GM15510 (cell line): ENCODE measurements around the gene MDM2.
A peak's percentile ranks its signal among the peaks of the same experiment; 100 is the strongest.

Experiments used
- POLR2A ChIP-seq: IDR thresholded peaks from 3 replicates; pipeline ENCODE4 v1.6.1; 2011; ENCODE audit warnings: borderline replicate concordance; ENCODE audit not compliant: insufficient read length; ENCODE audit errors: extremely low read depth

The MDM2 gene

DNA sequence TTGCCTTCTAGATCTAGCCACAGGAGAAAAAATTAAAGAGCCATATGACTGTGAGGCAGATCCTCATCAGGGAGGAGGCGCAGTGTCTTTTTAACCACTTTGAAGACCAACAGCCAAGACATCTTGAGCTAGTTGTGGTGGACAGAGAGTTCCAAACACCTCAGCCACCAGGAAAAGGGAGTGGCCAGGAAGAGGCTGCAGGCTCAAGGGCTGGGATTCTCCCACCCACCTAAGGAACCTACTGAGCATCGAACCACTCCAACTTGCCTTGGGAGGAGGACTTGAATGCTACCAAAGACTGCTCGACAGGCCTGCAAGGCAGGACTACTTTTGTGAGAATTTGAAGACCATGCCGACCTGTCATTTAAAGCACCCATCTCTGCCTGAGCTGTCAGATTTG, 14.5 kb upstream of the MDM2 start:
- no peak for TF ChIP-seq POLR2A

GRCh38 chr12:68793975-68794652, 13.9 kb upstream of the MDM2 start:
- no peak for TF ChIP-seq POLR2A

GRCh38 chr12:68794653-68795251, 13.2 kb upstream of the MDM2 start:
- no peak for TF ChIP-seq POLR2A

GRCh38 chr12:68796399-68796798, 11.6 kb upstream of the MDM2 start:
- no peak for TF ChIP-seq POLR2A

DNA sequence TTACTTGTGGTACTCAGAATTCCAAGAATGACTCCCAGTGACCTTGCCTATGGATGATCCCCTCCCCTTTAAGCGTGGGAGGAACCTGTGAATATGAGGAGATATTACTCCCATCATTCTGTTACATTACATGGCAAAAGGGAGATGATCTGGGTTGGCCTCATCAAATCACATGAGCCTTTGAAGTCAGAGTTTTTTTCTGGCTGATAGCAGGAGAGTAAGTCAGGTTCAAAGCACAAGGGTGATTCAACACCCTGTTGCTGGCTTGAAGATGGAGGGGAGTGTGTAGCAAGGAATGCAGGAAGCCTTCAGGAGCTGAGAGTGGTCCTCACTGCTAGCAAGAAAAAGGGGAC, 9.1 kb upstream of the MDM2 start:
- TF ChIP-seq POLR2A = no peak

GRCh38 chr12:68800294-68800693, 7.7 kb upstream of the MDM2 start:
- TF ChIP-seq POLR2A = no peak

DNA sequence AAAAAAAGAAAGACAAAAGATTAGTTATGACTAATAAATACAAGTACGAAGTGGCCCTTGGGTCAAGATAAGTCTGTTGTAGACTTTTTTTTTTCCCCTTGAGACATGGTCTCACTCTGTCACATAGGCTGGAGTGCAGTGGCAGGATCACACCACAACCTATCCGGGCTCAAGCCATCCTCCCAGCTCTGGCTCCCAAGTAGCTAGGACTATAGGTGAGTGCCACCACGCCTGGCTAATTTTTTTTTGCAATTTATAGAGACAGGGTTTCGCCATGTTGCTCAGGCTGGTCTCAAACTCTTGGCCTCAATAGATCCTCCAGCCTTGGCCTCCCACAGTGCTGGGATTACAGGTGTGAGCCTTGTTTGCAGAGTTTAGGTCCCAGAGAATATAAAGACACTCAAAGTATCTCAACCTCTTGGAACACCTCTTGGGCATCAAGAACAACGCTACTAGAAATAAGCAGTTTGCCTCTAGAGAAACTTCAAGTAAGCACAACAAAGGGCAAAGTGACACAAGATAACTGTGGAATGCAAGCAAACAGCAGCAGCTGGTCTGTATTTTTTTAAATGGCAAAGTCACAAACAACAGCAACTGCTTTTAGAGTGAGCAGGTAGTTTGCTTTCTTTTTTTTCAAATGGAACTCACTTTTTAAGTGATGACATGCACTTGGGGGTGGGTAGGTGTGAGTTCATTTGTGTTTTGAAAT, 3.9 kb upstream of the MDM2 start:
- no peak for TF ChIP-seq POLR2A

DNA sequence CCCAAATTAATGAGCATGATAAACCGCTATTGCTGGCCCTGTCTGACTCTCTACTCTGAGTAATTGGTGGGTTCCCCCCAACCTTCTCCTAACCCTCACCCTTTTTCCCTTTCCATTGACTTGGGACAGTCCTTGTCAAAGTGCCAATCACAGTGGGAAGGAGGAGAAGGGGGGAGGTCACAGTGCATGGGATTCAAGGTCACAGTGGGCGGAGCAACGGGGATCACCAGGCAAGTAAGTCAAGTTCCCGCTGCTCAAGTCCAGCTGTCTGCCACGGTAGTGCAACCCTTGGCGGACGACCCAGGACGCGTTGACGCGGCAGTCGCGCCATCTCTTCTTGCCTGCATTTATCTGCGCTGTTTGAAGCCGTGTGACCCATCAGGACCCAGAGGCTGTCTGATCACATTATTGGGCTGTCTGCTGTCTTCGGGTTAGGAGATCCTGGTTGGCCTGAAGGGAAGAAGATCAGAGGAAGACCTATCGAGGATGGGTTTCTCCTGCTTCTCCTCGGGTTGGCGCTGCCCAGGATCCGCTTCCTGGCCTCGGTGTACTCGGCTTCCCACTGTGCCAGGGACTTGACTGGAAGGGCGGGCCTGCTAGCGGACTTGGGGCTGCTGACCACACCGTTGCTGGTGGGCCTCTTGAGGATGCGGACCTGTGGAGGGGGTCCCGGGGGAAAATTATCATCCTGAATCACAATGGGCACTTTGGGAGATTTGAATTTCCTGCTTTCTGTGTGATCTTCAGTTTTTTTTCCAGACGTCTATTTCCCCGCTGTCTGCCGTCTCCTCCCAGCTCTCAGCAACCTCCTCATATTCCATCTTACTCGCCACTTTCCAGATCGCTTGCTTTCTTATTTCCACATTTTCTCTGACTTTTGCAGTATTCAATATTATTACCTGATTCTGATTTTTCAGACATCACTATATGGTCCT, 3.1 kb upstream of the MDM2 start:
- no peak for TF ChIP-seq POLR2A

DNA sequence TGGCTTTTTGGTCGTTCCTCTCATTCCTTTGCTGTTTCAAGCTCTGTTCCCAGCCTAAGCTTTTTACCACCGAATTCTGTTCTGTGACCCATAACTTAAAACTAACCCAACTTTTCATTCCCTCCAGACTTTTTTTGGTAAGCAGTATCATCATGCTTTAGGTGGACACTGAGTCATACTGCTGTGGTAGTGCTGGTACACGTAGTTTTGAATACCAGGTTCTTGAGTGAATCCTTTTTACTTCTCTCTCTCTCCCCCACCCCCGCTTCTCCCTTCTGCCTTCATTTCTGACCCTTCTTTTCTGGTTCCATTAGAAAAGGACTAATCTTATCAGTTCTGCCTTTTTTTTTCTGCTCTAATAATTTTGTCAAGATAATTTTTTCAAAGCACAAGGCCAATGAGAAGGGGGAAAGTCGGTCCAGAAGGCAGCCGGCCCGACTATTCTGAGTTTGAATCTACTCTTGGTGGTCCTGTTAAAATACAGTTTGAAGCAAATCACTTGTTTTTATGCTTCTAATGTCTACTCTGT, 2.3 kb upstream of the MDM2 start:
- no peak for TF ChIP-seq POLR2A

GRCh38 chr12:68806488-68807237, 1.3 kb upstream of the MDM2 start:
- TF ChIP-seq POLR2A = no peak

- peak; percentile 79 for TF ChIP-seq POLR2A
Observed at GRCh38 chr12:68808388-68809189, 612 bp downstream of the MDM2 start.

- no peak for TF ChIP-seq POLR2A
Observed at GRCh38 chr12:68809190-68810026, 1.4 kb downstream of the MDM2 start.
